GM10248 (cell line): ENCODE data around the gene HRH3.

Source experiments
- CTCF ChIA-PET: fragments of 300-600 bp; sonication (Branson Sonifier 250); formaldehyde crosslinking; extraction: SDS; loops from one replicate; lab custom pipeline; 2021; ENCODE audit warnings: antibody characterized with exemption; lab: Yijun Ruan, JAX
- POLR2A ChIA-PET: fragments of 350-650 bp; sonication (Branson Sonifier 250); formaldehyde crosslinking; extraction: SDS; loops from one replicate; lab custom pipeline; 2020; ENCODE audit warnings: antibody characterized with exemption; lab: Yijun Ruan, JAX
- DNase-seq: peaks from one replicate; pipeline ENCODE4 v3.0.0; 2012; ENCODE audit errors: extremely low spot score
- TF ChIP-seq, protein P1 (sequence below): IDR thresholded peaks from 2 replicates; pipeline ENCODE4 v1.5.1; 2012; ENCODE audit warnings: mild to moderate bottlenecking, low read depth; ENCODE audit errors: extremely low read depth, missing control alignments, control extremely low read depth

HRH3 gene

DNA sequence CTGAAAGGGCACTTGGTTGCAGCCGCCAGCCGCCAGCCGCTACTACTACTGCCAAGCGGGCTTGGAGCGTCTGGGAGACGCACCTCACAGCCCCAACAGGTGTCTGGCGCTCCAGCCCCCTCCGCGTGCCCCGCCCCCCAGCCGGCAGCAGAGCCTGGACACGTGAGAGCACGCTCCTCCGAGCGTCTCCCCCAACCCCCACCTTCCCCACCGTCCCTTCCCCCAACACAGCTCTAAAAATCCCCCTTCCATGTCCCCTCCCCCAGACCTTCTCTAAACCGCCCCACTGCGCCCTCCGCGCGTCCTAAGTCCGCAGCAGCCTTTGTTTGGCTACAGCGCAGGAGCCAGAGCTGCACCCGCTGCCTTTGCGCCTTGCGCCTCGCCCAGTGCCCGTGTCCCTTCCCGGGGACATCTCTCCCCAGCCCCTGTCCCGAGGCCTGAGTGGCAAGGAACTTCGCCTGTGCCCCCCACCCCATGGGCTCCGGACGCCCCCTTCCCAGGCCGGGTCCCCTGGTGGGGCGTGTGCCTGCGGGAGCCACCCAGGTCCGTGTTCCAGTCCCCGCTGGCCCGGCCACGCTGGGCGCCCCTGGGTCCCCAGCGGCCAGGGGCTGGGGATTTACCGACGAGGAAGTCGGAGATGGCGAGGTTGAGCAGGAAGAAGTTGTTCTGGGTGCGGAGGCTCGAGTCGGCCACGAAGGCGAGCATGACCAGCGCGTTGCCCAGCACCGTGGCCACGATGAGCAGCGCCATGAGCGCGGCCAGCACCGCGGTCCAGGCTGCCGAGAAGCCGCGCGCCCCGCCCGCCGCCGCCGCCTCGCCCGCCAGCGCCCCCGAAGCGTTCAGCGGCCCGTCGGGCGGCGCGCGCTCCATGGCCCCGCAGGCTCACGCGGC lies 732 bp downstream of the HRH3 start:
- POLR2A ChIA-PET: no interaction called here
- CTCF ChIA-PET: no interaction called here
- TF ChIP-seq, protein P1, sequence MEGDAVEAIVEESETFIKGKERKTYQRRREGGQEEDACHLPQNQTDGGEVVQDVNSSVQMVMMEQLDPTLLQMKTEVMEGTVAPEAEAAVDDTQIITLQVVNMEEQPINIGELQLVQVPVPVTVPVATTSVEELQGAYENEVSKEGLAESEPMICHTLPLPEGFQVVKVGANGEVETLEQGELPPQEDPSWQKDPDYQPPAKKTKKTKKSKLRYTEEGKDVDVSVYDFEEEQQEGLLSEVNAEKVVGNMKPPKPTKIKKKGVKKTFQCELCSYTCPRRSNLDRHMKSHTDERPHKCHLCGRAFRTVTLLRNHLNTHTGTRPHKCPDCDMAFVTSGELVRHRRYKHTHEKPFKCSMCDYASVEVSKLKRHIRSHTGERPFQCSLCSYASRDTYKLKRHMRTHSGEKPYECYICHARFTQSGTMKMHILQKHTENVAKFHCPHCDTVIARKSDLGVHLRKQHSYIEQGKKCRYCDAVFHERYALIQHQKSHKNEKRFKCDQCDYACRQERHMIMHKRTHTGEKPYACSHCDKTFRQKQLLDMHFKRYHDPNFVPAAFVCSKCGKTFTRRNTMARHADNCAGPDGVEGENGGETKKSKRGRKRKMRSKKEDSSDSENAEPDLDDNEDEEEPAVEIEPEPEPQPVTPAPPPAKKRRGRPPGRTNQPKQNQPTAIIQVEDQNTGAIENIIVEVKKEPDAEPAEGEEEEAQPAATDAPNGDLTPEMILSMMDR: no peak
- DNase-seq: no peak

DNA sequence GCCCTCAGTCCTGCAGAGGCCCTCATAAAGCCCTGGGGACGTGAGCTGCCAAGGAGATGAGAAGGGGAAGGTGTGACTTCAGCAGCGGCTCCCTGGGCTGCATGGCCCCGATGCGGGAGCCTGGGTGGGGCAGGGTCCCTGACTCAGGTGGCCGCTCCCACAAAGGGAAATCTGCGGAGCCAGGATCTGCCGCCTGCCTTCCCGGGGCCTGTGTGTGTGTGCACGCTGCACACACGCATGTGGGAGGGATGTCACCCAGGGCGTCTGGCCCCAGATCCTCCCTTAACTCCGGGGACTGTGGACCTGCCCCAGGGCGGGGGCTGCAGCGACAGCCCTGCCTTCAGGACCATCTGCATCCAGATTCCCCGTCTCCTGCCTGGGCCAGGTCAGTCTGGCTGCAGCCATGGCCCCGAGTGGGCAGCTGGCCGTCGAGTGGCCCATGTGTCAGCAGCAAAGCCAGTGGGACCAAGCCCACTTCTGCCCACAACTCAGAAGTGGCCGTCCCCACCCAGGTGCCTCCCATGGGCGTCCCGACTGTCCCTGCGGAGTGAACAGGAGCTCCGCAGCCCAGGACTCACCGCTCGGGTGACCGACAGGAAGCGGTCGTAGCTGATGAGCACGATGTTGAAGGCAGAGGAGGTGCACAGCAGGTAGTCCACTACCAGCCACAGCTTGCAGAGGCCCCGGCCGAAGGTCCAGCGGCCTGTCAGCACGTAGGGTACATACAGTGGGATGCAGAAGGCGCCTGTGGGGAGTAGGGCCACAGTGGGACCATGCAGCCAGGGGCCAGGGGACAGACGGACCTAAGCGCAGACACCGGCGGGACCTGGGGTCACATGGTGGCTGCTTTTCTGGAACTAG lies 1.9 kb downstream of the HRH3 start:
- ChIA-PET POLR2A (no interaction called here), CTCF (no interaction called here)
- DNase-seq: no peak
- TF ChIP-seq, protein P1: no peak

DNA sequence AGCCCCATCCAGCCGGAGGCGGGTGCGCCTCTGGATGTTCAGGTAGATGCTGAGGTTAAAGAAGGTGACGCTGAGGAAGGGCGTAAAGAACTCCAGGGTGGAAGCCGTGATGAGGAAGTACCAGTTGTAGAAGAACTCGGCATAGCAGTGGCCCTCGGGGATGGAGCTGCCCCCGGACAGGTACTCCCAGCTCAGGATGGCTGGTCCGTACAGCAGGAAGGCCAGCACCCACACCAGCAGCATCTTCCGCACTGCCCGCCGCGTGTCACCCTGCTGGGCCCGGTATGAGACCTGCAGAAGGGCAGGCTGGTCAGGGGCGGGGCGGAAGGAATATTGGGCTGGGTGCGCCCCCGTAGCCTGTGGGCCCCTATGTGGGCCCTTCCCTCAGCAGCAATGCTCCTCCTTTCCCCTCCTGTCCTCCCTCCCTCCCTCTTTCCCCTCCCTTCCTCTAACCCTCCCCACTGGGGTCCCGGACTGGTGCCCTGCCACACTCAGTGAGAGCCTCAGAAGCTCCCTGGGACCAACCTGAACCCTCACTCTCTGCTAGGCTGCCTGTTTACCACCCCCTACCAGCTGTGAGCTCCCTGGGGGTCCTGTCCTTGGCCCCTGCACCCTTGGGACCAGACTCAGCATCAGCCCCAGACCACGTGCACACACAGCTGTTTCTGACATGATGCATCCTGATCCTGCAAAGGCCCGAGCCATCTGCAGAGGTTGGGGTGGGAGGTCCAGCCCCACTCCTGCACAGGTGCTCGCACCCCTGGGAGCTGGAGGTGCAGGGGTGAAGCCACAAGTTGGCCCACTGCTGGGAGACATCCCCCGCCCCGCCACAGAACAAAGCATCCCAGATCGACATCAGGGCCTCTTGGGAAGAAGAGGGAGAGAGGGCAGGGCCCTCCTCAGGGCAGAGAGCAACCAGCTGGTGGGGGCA lies 3.2 kb downstream of the HRH3 start:
- DNase-seq: no peak
- TF ChIP-seq, protein P1: no peak
- POLR2A ChIA-PET: no interaction called here

DNA sequence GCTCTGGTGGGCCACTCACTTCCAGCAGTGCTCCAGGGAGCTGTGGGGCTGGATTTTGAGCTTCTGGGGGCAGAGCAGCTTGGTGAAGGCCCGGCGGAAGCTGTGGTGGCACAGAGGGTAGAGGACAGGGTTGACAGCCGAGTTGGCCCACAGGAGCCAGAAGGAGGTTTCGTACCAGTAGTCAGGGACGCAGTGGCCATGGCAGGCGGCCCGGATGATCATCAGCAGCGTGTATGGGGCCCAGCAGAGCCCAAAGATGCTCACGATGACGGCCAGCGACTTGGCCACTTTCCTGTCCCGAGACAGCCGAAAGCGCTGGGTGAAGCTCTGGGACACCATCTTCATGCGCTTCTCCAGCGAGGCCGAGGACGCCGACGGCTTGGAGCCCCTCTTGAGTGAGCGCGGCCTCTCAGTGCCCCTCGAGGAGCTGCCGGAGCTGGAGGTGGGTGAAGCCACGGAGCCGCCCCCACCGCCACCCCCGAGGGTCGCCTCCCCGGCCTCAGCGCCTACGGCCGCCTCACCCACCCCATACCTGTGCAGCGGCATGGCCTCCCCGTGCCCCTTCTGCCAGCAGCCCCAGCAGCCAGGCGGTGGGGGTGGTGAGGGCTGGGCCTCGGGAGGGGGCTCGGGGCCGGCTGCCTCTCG lies 4.0 kb downstream of the HRH3 start:
- DNase-seq: no peak
- CTCF ChIA-PET: interaction anchor here (1.2 kb wide), 1 partner anchor 19 kb away, joined by 3 read pairs; no protein-coding TSS in a partner anchor
- TF ChIP-seq, protein P1: no peak
- POLR2A ChIA-PET: no interaction called here

More for the DNA sequence above, 3.2 kb downstream of the HRH3 start:
- CTCF ChIA-PET: interaction anchor here (1.2 kb wide), 1 partner anchor 18 kb away, joined by 3 read pairs; no protein-coding TSS in a partner anchor

DNA sequence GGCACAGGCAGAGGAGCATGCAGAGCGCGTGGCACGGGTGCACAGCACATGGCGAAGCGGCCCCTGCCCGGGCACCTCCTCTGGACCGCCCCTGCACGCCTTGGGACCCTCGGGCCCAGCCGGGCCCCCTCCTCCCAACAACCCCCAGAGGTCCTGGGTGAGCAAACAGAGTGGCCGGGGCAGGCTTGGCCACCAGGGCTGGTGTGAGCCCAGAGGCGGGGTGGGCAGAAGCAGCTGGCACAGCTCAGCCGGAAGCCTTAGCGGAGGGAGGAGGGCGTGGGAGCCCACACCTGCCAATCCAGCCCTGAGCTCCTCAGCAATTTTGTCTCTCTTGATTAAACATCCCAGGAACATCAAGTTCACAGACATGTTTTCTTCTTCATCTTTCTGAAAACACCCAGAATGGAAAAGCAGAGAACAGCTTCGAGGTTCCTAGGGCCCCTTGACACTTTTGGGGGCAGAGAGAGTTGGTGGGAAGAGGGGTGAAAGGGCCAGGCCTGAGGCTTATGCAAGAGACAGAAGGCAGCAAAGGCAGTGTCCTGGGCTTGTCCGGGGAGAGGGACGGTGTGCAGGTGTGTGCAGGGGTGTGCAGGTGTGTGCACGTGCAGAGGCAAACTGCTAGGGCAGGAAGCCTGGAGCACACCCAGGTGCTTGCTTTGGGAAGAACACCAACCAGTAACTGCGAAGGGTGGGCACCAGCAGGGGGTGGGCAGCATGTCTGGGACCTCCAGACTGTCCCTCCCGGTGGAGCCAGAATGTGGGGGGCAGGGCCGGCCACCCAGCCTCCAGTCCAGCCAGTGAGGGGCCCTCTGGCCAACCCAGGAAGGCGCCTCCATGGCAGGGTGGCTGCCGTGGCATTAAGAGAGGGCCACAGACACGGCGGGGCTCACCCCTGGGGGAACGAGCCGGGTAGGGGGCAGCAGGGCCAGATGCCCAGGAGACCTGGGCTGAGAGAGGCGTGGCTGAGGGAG lies 4.8 kb downstream of the HRH3 start:
- CTCF ChIA-PET: no interaction called here
- POLR2A ChIA-PET: no interaction called here
- no peak for DNase-seq
- TF ChIP-seq, protein P1: no peak
